DMS53 treated with DMSO at 0.1 percent for 48 hours (cell line): Measurements from ENCODE around the gene OCA2.

Experiments
- DNase-seq: peaks from one replicate; lab custom pipeline; 2025; ENCODE audit not compliant: unreplicated experiment; lab: John Stamatoyannopoulos, UW

The OCA2 gene

DNA sequence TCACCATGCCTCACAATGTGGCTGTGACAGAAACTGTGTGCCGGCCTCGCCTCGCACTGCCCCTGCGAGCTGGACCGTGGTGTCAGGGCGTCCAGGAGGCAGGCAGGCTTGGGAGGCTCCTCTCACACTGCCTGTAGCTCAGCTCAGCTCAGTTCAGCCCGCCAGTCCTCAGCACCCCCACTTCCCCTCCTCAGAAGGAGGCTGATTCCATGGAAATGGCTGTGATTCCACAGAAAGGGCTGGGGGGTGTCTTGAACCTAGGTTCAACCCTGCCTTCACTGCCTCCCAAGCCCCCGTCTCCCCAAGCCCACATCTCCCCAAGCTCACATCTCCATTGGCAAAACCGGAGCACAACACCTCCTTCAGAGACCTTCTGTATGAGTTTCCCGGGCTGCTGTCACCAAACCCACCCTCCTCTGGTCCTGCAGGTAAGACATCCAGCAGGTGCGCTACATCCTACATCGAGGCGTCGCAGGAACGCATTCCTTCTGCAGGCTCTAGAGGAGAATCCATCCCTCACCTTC, 94.0 kb downstream of the OCA2 start:
- DNase-seq = no peak

DNA sequence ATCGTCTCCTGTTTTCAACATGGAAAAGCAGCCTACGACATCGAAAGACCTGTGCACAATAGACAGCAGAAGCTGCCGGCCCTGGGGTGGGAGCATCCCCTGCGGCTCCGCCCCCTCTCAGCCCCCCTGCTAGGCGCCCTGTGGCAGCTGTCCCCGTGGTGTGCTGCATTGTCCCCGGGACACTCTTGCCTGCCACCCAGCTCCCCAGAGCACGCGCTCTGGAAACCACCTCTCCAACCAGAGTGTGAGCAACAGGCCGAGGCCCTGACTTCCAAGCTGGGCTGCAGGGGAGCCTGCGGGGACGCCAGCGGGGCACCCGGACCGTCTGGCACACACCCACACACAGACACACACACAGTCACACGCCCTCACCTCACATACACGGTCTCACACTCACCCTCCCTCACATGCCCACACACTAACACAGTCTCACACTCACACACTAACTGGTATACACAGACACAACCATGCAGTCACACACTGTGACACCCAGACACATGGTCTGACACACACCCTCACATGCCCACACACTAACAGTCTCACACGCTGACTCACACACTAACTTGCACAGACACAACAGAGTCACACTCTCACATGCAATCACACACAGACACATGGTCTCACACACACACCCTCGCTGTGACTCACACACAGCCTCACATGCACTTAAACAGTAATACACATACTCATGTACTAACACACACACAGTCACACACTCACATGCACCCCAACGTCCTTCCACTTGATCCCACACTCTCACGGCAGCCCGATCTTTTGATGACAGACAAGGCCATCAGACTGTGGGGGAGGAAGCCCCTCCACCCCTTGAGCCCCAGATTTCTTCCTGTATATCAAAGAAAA, 94.7 kb downstream of the OCA2 start:
- no peak for DNase-seq

DNA sequence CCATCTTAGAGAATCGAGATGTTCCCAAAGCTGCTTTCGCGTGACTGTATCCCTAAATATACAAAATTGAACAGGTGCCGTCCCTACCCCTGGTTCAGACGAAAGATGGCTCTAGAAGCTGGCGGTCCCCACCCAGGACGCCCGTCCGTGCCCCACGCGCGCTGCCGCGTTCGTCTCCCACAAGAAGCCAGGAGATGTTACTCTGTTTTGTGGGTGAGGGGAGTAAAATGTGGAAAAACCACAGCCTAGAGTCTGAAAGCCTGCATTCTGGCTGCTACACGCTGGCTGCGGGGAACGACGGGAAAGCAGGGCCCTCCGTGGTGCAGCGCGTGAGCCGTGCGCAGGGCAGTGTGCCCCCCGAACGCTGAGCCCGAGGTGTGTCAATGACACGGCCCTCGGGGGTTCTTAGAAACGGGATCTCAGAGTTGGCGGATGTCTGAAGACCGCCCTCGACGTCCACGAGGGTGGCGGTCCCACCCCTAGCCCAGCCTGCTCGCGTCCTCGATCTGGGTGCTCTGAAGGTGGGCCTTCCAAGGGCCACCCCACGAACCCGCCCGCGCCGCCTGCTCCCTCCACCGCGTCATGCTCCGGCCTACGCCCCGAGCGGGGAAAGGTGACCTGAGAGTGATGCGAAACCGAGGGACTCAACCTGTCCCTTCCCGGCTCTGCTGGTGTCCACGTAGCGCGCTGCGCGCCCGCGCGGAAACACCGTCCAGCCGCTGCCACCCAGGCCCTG, 95.6 kb downstream of the OCA2 start:
- no peak for DNase-seq

DNA sequence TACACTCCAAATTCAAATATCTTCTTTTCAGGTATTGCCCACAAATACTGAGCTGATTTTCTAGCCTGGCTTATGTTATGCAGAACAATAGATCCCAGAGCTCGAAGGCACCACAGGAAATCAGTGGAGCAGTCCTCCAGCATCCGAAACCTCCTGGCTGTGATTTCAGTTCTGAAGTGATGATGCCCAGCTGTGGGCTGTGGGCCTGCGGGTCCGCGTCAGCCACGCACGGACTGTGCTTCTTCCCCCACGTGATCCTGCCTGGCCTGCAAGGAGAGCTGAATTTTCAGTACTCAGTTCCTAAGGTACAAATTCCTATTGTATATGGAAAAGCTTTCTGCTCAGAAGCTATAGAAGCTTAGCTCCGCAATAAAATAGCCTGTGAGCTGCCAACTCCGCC, 96.2 kb downstream of the OCA2 start:
- no peak for DNase-seq

DNA sequence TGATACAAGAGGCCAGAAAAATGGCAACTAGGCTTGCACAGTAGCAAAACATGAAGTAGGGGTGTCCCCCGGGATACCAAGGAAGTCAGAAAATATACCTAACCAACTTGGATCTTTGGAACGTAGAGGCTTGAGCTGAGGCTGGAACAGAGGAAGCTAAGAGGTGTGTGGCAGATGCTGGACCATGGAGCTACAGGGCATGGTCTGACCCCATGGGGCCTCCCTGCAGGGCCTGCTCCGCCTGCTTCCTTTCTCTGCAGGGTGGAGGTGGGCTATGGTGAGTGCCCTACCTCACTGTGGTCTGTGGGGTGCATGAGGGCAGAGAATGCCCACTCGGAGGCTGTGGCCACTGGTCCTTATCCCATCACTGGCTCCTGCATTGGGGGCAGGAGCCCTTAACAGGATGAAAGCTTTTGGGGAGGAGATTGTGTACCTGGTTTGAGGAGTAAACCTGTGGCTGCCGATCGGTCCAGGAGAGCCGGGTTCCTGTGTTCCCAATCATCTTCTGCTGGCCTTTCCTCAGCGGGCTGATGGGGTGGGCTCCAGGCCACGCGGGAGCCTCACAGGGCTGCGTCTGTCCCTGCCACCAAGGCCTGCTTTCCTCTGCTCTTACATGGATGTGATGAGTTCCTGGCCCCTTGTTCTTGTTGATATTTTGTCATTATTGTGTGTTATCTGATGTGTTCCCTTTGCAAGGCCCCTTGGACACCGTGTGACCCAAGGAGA, 96.8 kb downstream of the OCA2 start:
- DNase-seq = no peak

DNA sequence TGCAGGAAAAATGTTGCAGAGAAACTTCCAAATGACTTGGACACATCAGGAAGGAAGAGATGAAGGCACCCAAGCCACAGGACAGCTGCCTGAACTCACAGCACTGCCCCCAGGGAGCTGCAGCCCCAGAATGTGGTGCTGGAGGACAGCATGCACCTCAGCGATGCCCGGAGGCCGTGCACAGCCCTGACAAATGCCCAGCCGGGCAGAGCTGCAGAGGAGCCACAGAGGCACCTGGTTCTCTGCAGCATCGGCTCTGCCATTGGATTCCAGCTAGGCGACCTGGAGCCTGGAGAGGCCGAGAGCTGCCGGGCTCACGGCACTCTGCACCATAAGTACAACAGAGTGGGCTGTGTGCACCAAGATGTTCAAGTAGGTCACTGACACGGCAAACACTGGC, 97.5 kb downstream of the OCA2 start:
- no peak for DNase-seq

DNA sequence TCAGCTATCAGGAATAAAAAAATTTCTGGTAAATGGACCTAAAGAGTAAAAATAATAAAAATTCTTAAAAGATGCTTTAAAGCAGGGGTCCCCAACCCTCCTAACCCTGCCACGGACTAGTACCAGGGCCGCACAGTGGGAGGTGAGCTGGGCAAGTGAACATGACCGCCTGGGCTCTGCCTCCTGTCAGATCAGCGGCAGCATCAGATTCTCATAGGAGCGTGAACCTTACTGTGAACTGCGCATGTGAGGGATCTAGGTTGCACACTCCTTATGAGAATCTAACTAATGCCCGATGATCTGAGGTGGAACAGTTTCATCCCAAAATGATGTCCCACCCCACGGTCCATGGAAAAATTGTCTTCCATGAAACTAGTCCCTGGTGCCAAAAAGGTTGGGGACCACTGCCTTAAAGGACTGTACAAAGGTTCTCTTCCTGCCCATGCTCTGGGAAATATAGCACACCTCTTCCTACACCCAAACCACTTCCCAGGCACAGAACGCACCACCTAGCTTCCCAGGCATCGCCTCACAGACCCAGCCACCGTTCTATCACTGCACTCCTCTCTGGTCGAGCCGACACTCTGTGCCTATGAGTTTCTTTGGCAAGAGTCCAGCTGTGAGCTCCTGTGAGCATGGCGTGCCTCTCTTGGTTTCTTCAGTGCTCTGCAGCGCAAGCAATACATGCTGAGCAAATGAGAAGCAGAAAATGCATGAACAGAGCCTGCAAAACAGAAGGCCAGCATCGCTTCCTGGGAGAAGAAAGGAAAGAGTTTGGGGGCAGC, 104.9 kb downstream of the OCA2 start:
- DNase-seq = no peak

DNA sequence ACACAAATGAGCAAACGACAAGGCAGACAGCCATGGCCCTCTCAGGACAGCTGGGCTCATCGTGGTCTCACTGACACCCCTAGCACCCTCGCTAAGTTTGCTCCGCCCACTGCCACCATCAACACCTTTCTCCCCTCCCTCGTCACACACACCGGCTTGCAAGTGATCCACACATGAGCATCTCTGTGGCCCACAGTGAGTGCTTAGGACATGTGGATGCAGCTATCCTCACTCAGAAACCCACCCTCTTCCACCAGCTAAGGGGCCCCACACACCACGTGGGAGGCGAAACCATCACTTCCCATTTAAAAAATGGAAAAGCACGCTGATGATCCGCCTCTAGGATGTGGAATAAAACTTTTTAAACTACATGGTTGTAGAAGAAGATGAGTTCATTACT, 105.6 kb downstream of the OCA2 start:
- DNase-seq = no peak

DNA sequence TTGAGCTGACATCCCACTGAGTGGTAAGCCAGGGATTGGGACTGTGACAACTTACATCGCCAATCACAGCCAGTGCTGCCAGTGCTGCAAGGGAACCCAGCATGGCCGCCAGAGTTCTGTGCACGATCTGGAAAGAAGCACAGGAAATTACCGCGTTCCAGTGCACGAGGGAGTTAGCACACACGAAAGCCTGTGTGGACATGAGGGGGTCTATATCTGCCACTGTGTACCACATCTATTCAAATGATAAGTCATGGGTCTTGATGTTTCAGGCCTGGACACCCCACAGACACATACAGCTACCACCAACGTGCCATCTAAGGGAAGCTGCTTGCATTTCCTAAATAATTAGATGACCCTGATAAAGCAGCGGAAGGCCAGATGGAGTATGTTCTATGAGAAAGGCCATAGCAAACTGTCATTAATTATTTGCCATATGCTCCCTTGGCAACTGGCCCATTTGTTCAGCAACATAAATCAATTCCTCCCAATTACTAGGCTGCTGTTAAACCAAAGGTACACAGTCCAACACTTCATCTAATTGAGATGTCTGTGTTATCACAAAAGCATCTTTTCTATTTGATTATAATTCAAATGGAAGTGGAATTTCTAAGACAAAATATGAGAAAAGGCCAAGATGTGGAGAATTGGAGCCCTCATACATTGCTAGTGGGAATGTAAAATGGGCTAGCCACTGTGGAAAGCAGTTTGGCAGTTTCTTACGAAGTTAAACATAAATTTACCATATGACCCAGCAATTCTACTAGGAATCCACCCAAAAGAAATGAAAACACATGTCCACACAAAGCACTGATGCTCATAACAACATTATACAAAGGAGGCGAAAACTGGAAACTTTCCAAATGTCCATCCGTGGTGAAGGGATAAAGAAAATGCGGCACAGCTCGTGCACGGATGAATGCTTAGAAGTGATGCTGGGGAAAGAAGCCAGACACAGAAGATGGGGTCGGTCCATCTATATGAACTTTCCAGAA, 108.3 kb downstream of the OCA2 start:
- no peak for DNase-seq

DNA sequence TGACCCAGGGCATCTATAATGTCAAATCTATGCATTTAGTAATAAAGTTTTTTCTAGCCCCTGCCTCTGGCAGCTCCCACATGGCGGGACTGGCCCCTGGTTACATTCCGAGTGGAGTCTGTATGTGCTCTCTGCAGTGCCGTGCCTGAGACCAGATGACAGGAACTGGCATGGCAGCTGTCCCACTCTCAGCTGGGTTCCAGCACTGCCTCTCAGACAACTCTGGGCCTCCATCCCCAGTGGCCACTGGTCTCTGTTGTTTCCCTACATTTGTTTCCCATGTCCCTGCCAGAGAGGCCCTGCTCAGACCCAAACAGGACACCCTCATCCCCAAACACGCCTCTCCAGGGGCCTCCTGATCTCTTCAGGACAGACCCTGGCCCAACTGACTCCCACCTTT, 109.3 kb downstream of the OCA2 start:
- no peak for DNase-seq

DNA sequence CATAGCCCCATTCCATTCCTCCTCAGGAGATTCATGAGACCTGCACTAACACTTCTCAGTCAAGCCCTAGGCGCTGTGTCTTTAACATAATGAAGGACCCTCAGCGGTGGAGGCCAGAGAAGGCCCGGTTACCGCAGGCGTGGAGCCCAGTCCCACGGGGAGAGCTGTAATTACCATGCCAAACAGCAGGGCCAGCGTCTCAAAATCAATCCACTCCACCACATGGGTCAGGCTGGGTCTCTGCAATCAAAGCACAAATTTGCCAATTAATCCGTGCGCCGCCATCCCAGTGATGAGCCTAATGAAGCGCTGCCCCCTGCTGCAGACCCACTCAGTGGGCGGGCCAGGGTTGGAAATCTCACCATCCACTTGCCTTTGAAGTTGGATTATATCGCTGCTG, 109.7 kb downstream of the OCA2 start:
- no peak for DNase-seq

DNA sequence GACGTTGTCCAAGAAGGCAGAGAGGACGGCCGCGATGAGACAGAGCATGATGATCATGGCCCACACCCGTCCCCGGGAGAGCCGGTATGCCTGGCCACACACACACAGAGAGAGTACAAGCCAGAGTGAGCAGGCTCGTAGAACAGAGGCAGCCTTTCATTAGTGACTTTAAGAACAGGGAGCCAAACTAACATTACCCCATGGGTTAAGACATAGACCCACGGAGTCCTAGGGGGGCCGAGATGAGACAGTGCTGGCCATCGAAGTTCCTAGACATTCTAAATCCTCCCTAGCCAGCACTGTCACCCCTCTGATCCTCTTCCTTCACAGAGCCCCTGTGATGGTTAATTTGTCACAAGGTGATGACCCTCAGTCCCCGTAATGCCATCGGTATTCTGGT, 114.0 kb downstream of the OCA2 start:
- DNase-seq = no peak

DNA sequence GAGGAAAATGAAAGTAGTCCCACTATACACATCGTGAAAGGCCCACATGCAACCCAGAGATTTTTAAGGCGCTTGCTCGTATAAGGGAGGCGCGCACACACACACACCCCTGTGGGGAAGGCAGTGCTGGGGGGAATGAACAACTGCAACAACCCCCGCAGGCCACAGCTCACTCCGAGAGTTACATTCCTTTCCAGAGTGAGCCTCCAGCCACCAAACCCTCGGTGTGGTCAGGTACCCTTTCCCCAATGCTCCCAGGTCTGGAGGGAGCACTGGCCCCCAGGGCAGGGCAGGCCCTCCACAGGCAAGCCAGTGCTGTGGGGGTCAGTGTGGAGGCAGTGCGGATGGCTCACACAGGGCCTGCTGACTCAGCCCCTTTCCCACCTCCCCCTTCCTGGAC, 115.6 kb downstream of the OCA2 start:
- DNase-seq = no peak

DNA sequence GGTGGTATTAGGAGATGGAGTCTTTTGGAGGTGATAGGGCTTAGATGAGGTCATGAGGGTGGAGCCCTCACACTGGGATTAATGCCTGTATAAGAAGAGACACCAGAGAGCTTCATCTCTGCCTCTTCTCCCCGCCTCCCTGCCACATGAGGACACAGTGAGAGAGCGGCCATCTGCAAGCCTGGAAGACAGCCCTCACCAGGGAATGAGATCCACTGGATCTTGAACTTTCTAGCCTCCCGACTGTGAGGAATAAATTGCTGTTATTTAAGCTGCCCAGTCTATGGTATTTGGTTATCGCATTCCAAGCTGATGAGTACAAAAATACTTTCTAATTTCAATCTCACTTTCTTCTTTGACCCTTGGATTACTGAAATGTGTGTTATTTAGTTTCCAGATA, 121.4 kb downstream of the OCA2 start:
- no peak for DNase-seq

DNA sequence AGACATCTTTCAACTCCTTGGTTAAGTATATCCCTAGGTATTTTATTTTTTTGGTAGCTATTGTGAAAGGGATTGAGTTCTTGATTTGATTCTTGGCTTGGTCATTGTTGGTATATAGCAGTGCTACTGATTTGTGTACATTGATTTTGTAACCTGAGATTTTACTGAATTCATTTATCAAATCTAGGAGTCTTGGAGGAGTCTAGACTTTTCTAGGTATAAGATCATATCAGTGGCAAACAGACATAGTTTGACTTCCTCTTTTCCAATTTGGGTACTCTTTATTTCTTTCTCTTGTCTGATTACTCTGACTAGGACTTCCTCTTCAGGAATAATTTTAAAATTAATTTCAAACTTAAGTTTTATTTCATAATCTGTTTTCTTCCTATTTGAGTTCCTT, 125.2 kb downstream of the OCA2 start:
- no peak for DNase-seq

DNA sequence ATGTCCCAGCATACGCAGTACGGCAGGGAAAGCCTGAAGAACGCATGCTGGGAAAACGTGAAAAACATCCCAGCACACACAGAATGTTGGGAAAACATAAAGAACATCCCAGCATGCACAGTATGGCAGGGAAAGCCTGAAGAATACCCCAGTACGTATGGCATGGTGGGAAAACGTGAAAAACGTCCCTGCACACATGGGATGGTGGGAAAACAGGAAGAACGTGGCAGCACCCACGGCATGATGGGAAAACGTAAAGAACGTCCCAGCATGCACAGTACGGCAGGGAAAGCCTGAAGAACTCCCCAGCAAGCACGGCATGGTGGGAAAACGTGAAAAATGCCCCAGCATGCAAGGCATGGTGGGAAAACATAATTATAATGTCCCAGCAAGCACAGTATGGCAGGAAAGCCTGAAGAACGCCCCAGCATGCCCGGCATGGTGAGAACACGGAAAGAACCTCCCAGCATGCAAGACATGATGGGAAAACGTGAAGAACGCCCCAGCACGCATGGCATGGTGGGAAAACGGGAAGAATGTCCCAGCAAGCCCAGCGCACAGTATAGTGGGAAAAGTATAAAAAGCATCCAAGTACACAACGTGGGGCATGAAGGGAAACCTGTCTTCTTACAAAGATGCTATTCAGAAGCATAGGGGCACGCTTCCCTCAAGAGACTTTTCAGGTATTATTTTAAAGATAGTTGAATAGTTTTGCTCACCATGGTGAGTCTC, 128.3 kb downstream of the OCA2 start:
- DNase-seq = no peak

DNA sequence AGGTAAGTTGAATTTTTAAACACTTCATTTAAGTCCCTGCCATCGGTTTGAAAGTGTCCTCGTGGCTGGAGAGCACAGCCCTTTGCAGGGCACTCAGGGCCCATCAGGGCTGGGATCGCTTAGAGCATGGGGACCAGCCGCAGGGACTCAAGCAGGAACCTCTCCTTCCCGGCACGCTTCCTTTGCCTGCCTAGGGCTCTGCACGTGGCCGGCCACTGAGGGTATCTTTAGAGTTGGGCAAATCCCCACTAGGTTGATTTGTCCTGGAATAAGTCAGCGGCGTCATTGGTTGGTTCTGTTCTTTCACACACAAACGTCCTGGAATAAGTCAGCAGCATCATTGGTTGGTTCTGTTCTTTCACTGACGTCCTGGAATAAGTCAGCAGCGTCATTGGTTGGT, 131.6 kb downstream of the OCA2 start:
- DNase-seq = no peak

DNA sequence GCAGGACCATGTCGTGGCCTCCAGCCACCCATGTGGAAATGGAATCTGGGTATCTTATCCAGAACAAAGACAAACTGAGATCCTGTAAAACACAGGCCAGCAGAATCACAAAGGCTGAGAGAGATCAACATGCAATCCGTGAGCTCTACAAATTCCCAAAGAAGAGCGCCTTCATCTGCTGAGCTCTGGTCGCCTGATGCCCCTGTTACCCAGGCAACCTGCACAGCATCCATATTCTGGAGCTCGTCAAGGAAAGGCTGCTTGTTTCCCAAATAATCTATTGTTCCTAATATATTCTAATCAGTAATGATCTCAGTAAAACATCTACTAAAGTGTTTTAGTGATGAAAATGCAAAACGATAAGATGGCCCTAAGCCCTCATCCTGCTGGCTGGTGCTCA, 133.6 kb downstream of the OCA2 start:
- no peak for DNase-seq

DNA sequence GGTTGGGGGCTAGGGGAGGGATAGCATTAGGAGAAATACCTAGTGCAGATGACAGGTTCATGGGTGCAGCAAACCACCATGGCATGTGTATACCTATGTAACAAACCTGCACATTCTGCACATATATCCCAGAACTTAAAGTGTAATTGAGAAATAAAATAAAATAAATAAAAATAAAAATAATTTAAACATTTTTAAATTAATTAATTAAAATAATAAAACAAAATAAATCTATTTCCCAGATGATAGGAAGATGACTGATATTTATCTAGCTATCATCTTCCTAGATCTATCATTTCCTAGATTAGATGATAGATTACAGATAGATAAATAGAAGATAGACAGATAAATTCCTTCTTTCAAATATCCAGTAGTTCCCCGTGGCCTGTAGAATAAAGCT, 137.3 kb downstream of the OCA2 start:
- DNase-seq = no peak
